Liver (tissue), 3 donors: ENCODE results near the gene LOX.

Experiments used
- EGR1 ChIP-seq, 2 donors: IDR thresholded peaks; 2 replicates each; pipeline ENCODE4 v1.6.1; 2016 to 2018; ENCODE audit warnings: antibody characterized with exemption in 2 of 2, low read depth in 2 of 2
- FOXA1 ChIP-seq: IDR thresholded peaks from 2 replicates; pipeline ENCODE4 v1.6.1; 2016; ENCODE audit warnings: antibody characterized with exemption
- GABPA ChIP-seq, 2 donors: IDR thresholded peaks in 1 of 2; conservative IDR thresholded peaks in 1 of 2; 2 replicates each; pipeline ENCODE4 v1.6.1; 2016; ENCODE audit warnings: antibody characterized with exemption in 2 of 2, mild to moderate bottlenecking in 1 of 2, moderate library complexity in 1 of 2
- HNF4A ChIP-seq, 2 donors: conservative IDR thresholded peaks; 2 replicates each; pipeline ENCODE4 v1.6.1; 2016; ENCODE audit warnings: antibody characterized with exemption in 2 of 2, mild to moderate bottlenecking in 2 of 2
- HNF4G ChIP-seq: IDR thresholded peaks from 2 replicates; pipeline ENCODE4 v1.6.1; 2016; ENCODE audit warnings: antibody characterized with exemption
- JUND ChIP-seq, 2 donors: IDR thresholded peaks; 2 replicates each; pipeline ENCODE4 v1.6.1; 2016; ENCODE audit warnings: antibody characterized with exemption in 2 of 2
- RAD21 ChIP-seq, 2 donors: IDR thresholded peaks; 2 replicates each; pipeline ENCODE4 v1.6.1; 2016; ENCODE audit warnings: antibody characterized with exemption in 2 of 2, mild to moderate bottlenecking in 2 of 2
- REST ChIP-seq: IDR thresholded peaks from 2 replicates; pipeline ENCODE4 v1.6.1; 2016; ENCODE audit warnings: antibody characterized with exemption, mild to moderate bottlenecking
- SP1 ChIP-seq: IDR thresholded peaks from 2 replicates; pipeline ENCODE4 v1.6.1; 2018; ENCODE audit warnings: antibody characterized with exemption, mild to moderate bottlenecking
- TAF1 ChIP-seq: conservative IDR thresholded peaks from 2 replicates; pipeline ENCODE4 v1.6.1; 2016; ENCODE audit warnings: antibody characterized with exemption, mild to moderate bottlenecking
- YY1 ChIP-seq: IDR thresholded peaks from 2 replicates; pipeline ENCODE4 v1.6.1; 2016; ENCODE audit warnings: antibody characterized with exemption, mild to moderate bottlenecking
- TF ChIP-seq, protein P1 (sequence below): fragments of 150-350 bp; IDR thresholded peaks from 2 replicates; pipeline ENCODE4 v1.5.1; 2017; ENCODE audit warnings: improper control_type of control experiment, low read depth, low read length; ENCODE audit not compliant: missing input control
- TF ChIP-seq, protein P2 (sequence below): IDR thresholded peaks from 2 replicates; pipeline ENCODE4 v1.6.1; 2016; ENCODE audit warnings: antibody characterized with exemption
- donor health status: healthy.
- donor health status: healthy.

DNA sequence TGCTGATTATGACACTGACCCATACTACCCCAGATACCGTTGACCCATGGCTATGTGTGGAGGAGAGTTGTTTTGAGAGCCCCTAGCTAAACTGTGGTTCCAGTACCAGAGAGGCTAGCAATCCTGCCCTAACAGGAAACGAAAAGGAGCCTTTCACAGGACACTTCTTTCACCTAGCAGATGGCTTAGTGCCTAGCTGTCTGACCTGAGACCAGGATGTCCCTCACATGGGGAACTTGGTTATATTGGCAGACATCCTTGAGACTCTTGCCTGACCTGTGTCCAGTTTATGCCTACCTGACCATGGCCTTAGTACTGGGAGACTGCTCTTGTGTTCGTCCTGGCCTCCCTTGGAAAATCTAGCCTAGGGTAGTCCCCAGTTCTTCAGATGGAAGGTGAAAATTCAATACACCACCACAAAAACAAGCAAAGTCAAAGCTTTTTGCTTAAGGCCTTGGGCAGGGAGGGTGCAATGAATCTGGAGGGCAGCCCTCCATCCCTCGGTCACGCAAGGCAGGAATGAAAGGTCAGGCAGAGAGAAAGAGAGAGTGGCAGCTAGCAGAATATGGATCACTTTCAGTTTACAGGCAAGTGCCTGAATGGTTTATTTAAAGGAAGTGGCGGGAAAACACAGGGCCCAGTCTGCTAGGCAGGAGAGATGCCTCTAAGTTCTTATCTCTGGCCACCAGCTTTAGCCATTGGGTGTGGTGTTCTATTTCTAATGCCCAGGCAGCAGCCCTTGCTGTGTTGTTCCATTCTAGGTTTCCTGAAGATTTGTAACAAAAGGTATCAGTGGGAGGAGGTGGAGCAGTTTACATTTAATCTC lies 34.9 kb upstream of the LOX start:
- TF ChIP-seq, protein P1, sequence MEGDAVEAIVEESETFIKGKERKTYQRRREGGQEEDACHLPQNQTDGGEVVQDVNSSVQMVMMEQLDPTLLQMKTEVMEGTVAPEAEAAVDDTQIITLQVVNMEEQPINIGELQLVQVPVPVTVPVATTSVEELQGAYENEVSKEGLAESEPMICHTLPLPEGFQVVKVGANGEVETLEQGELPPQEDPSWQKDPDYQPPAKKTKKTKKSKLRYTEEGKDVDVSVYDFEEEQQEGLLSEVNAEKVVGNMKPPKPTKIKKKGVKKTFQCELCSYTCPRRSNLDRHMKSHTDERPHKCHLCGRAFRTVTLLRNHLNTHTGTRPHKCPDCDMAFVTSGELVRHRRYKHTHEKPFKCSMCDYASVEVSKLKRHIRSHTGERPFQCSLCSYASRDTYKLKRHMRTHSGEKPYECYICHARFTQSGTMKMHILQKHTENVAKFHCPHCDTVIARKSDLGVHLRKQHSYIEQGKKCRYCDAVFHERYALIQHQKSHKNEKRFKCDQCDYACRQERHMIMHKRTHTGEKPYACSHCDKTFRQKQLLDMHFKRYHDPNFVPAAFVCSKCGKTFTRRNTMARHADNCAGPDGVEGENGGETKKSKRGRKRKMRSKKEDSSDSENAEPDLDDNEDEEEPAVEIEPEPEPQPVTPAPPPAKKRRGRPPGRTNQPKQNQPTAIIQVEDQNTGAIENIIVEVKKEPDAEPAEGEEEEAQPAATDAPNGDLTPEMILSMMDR, result no peak
- TF ChIP-seq JUND (IDR thresholded peaks at IDR 0.05) (no peak), SP1 (no peak), REST (no peak), EGR1 (IDR thresholded peaks at IDR 0.05; ENCODE audit: low read depth in 2 of 2) (no peak), RAD21 (IDR thresholded peaks at IDR 0.05) (no peak), GABPA (IDR thresholded peaks at IDR 0.05 in 1 of 2, conservative IDR thresholded peaks at IDR 0.05 in 1 of 2) (no peak), FOXA1 (no peak), TAF1 (no peak), HNF4G (no peak), YY1 (no peak), HNF4A (conservative IDR thresholded peaks at IDR 0.05) (no peak)
- TF ChIP-seq, protein P2, sequence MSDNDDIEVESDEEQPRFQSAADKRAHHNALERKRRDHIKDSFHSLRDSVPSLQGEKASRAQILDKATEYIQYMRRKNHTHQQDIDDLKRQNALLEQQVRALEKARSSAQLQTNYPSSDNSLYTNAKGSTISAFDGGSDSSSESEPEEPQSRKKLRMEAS, result no peak
